CD4-positive, alpha-beta T cell treated with Interferon alpha-2 for 1 hour (primary cell): ENCODE measurements around the gene CCL18.
"Not testable (repeated sequence)": the region's sequence is repeated elsewhere in the genome, so short reads cannot be mapped to it uniquely, and the experiment has no call there.

ENCODE experiments used
- DNase-seq, 2 donors: peaks; one replicate each; pipeline ENCODE4 v3.0.0-alpha.2; 2020 to 2022

Gene CCL18

DNA sequence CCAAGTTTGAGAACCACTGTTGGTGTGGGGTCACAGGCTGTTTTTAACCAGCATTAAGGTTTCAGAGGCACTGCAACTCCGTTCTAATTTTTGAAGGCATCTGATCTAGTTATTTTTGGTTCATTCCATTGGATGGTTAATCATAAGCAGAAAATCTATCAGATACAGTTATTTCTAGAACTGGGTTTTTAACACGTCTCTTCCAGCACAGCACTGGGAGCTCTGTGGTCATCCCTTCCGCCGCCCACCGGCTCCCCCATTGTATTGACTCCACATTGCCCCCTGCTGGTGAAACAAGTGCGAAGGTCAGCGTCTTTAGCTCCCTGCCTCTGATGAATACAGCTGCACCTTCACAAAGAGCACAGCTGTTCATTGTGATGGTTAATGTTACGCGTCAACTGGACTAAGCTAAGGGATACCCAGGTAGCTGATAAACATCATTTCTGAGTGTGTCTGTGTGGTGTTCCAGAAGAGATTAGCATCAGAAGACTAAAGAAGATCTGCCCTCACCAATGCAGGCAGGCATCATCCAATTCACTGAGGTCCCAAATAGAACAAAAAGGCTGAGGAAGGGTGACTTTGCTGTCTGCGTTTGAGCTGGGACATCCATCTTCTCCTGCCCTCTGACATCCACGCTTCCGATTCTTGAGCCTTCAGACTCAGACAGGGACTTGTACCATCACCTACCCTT is 8.5 kb downstream of the CCL18 start:
- DNase-seq, result peak; percentile 70 to 76

DNA sequence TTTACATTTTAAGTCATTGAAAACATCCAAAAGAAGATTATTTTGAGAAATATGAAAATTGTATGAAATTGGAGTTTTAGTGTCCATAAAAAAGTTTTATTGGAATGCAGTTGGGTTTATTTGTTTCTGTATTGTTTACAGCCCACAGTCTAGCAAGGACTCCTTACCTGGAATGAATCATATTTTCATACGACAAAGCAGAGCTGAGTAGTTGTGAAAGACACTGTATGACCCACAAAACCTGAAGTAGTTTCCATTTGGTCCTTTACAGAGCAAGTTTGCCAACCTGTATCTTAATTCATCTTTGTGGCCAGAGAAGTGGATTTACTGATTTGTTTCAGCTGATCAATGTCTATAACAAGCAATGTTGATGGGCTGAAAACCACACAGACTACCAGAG is 10.3 kb downstream of the CCL18 start:
- DNase-seq, result no peak

DNA sequence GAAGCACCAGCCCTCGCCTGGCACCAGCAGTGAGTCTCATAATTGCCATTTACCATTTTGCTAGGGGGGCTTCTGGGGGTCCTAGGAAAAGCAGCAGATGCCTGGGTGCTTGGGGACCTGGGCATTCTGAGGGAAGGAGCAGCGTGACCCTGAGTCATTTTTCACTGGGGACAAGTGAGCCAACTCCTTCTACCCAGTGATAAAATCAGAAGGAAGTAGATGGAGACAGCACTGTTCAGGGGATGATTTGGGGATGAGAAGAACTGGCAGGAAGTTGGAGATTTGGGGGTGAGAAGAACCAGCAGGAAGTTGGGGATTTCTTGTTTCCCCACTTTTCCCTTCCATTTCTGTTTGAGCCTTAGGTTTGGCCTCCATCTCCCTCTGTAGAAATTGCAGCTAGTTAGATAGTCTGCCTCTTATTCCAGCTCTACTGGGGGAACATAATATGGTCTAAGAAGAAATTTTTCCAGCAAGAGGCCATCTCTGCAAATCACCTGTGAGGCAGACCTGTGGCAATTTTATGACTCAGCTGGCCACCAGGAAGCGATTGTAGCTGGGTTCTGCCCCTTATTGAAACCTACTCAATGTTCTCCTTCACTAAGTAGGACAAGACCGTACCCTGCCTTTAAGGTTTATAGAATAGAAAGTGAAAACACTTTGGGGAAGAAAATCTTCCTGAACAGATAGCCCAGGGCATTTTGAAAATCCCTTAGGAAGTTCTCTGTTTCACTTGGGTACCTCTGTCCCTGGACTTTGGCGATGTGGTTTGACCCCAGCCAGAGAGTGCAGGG is 17.8 kb downstream of the CCL18 start:
- DNase-seq, result not testable (repeated sequence)

DNA sequence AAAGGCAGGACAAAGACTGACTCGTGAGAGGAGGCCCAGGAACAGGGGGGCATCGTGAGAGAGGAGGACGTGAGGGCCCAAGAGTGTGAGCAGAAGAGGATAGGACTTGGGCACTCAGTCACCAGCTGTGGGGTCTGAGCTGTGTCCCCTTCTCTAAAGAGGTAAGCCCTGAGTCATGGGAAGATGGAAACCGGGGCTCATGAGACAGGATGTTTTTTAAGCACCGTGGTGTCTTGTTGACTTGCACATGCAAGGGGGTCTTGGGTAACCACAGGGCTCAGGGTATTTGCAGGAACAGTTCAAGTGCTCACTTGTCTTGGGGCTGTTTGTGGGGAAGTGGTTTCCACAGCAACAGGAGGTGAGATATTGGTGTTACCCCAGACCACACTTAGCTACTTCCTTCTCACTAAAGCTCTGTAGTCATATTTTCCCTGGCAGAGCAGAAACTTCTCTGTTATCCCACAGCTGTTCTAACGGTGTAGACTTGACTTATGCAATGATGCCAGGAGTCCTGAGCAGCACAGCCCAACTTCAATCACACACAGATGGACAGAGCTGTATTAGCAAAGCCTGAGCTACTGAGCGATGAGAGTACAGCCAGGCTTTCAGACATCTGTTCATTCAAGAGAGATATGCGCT is 18.5 kb downstream of the CCL18 start:
- peak; percentile 75 to 79 for DNase-seq

DNA sequence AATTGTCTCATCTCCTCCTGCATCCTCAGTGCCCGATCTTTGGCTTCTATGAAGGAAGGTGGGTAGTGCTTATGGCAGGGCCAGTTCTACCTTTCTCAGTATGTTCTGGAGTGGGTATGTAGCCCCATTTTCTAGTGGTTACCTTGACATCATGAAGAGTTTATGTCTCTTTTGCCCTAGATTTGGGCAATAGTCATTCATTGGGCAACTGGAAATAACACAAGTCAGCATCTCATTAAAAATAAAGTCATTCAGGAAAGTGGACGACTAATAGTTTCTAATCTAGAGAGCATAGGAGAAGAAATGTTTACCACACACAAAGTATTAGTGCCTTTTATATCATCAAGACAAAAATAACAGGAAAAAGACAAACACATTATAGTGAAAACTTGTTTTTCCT is 19.6 kb downstream of the CCL18 start:
- not testable (repeated sequence) for DNase-seq

DNA sequence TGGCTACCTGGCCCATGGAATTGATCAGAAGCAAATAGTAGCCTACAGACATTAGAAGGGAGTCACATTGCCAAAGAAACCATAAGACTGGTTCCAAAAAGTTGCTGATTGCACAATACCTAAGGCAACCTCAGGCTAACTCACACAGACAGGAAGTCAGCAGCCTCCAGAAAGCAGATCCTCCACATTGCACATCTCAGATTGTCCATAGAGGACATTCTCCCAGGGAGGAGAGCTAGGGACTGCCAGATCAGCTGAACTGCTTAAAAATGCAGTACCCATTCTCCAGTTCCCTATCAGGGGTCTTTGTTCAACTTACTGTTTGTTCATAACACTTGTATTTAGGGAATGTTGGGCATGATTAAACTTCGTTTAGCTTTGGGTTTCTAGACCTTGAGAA is 21.7 kb downstream of the CCL18 start:
- DNase-seq, result peak in 1 of 2 donors; percentile 42

DNA sequence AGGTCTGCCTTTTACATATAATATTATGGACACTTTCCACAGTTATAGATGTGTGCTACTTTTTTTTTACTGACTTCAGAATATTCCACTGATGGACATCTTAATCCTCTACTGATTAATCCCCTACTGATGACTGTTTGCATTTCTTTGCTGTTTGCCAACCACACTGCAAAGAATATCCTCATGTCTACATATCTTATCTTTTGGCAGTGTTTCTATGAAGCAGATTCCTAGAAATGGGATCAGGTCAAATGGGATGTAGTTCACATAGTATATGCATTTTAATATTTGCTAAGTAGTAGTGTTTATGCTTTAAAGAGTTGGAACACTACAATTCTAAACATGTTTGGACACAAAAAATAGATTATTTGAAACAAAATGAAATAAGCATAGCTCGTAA is 22.7 kb downstream of the CCL18 start:
- no peak for DNase-seq

DNA sequence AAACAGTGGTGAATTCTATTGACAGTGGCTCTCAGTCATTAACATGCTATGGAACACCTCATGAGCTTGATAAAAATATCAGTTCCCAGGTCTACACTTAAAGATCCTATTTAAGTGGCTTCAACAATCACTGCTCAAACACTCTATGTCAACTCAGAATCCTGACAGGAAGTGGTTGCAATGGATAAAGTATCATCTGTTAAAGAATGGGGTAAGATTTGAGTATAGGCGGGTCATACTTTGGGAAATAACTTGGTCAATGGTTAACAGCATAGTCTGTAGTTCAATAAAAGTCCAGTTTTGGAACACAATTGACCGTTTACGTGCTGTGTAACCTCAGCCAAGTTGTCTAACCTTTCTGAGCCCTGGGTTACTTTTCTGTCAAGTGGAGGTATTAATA is 23.4 kb downstream of the CCL18 start:
- not testable (repeated sequence) for DNase-seq

DNA sequence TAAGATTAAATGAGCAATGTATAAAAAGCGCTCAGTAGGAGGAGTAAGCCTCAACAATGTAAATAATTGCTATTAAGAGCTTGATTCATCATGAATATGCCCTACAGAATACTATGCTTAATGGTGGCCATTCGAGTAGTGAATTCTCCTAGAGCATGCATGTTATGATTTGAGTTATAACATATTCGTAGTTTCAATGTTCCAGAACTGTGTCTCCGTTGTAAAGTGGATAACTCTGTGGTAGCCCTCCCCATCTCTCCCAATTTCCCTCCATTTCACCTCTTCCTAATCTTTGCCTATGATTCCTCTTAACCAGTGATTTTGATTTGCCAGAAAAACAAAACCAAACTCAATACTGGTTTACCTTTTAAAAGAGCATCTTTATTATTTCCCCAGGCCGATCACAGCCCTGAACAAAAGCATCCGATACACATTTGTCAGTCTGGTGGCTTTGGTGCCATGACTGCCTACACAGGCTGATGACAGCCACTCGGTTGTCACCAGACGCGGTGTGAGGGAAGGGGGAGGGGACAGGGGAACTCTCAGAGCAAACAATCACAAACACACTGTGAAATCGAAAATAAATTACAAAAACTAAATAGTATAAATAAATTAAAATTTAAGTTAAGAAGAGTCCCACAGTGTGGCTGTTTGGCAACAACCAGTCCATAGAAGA is 24.0 kb downstream of the CCL18 start:
- DNase-seq, result peak in 1 of 2 donors; percentile 60

DNA sequence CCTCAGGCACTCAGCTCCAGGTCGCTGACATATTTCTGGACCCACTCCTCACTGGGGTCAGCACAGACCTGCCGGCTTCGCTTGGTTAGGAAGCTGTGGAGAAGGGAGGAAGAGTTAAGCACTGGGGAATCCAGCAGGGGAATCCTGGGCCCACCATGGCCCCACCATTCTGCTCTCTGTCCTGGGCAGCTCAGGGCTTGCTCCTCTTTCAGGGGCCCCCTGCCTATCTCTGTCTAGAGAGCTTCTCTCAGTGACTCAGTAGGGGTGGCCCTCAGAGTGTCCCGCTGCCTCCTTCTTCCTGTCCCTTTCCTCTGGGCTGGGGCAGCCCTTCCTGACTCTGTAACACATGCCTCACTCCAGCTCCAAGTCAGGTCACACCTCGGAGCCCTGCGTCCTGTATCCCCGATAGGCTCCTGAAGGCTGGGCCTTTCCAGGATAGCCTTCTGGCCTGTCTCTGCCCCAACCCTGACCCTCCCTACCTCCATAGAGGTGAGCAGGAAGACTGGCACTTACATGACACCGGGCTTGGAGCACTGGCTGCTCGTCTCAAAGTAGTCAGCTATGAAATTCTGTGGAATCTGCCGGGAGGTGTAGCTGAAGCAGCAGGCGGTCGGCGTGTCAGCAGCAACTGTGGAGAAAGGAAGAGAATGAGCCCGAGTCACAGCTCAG is 24.7 kb downstream of the CCL18 start:
- no peak for DNase-seq

DNA sequence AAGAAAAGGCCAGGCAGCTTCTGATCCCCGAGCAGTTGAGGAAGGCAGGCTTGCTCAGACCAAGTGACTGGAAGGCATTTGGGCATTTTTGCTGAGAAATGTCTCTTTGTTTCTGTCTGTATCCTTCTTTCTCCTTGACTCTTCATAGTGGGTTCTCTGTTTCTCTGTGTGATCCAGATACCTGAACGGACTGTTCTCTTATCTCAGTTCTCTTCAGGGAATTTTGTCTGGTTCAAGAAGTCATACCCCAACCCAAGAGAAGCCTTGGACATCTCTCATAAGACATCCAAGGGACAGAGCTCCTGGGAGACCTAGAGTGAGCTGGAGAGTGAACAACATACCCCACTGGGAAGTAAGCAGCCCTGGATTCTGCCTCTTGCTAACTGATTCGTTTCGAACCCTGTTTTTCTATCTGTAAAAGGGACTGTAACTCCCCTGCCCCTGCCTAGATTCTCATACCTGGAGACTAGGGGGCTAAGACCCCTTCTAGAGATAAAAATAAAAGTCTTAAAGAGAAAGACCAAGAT is 25.3 kb downstream of the CCL18 start:
- DNase-seq, result no peak

DNA sequence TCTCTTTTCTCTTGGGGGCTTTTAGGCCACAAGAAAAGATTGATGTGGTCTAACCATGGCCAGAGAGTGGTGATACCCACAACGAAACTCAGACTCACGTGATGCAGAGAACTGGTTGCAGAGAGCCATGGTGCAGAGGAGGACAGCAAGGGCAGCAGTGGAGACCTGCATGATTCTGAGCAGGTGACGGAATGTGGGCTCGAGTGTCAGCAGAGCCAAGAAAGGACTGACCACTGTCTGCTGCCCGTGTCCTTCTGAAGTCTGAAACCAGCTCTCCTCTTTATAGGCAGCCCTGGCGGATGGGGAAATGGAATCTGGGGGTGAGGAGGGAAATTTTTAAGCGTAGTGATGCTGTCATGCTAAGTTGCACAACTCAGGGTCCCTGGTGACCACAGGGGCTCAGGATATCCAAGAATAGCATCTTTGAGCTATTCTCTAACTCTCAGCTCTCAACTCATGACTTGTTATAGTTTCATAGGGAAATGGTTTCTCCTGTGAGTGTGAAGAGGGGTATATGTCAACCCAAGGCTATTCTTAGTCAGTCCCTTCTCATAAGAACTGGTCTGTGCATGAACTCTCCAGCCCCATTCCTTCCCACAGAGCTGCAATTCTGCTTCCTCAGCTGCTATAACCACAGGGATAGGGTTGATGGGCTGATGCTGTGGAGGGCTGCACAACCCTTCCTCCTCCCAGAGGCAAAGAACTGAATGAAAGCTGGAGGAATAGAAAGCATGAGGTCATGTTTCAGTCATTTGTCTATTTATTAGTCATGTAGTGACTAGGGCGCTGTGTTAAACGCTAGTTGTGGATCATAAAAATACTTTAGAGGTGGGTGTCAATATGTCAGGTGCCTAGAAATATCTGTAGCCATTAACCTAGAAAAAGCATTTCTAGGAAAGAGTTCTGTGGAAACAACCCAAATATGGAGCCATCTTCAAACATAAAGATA is 26.1 kb downstream of the CCL18 start, which contains the start of gene CCL3:
Gene CCL3, minus strand, starts transcription at position 256 of the 949 bp plus-strand sequence. Its CDS starts 85 bp downstream, at position 171.
- peak; percentile 55 to 76 for DNase-seq

DNA sequence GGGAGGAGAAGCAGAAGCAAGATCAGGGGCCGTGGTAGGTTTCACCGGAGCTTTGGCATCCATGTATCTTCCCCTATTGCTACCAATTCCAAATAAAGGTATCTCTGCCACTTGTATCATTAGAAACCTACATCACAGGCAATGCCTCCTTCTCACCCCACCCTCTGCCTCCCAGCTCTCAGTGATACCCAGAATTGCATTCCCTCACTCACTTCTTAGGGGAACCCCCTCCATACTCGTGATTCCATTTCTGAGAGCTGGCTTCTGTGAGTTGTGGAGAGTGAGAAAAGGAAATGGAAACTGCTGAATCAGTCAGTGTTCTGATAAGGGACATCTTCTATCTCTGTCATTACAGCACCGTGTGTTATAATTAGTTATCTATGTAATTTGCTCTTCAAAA is 28.2 kb downstream of the CCL18 start:
- peak; percentile 56 to 59 for DNase-seq

DNA sequence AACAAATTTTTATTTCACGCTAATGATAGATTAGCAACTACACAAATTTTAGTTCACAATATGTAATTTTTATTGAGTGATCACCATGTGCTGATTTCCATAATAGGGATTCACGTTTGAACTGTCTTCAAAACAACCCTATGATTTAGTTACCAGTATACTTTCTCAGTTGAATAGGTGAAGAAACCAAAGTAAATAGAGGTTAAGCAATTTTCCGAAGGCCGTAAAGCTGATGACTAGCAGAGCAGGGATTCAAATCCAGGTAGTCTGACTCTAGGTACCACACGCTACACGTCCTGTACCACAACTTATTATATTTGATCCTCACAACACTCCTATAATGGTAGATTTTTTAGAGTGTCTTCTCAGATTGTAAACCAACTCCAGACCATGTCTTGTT is 28.6 kb downstream of the CCL18 start:
- DNase-seq, result not testable (repeated sequence)

DNA sequence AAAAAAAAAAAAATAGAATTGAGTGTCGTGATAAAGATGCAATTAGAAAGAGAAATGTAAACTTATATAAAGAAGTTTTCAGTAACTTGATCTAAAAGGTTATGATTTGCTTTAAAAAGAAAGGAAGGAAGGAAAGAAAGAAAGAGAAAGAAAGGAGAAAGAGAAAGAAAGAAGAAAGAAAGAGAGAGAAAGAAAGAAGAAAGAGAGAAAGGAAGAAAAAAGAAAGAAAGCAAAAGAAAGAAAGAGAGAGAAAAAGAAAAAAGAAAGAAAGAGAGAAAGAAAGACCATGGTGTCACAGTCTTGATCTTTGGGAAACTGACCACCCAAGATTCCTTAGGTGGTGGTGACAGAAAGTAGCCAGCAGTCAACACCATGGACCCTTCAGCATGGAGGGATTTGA is 30.2 kb downstream of the CCL18 start:
- DNase-seq, result no peak

DNA sequence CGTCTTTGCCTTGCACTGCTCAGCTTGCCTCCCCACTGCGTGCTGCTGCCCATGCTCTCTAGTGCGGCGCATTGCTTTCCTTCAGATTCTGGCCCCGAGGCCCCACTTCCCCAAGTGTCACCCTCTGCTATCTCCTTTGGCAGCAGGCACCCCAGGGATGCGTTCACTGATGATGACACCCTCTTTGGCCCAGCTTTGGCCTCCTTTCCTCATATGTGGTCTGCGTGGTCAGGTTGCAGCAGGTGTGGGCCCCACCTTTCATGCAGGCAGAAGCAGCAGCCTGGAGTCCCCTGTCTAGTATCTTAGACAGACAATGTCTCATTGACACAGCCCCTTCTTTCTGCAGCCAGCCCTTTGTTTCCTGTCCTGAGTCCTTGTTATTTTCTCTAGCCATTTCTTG is 30.7 kb downstream of the CCL18 start:
- DNase-seq, result no peak

DNA sequence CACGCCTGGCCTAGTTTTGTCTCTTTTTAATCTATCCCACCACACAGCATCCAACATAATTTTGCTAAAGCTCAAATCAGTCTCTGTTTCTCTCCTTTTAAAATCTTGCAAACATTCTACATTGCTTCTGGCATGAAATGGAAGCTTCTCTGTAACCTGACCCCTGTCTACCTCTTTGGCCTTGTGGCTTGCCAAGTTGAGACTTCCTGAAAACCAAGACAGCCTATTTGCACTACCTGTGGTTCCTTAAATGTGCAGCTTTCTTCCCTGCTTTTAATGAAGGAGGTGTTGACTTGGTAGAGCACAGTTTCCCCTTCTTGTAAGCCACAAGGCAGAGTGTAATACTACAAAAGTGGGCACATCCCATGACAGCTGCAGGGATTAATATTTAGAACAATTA is 31.9 kb downstream of the CCL18 start:
- no peak for DNase-seq

DNA sequence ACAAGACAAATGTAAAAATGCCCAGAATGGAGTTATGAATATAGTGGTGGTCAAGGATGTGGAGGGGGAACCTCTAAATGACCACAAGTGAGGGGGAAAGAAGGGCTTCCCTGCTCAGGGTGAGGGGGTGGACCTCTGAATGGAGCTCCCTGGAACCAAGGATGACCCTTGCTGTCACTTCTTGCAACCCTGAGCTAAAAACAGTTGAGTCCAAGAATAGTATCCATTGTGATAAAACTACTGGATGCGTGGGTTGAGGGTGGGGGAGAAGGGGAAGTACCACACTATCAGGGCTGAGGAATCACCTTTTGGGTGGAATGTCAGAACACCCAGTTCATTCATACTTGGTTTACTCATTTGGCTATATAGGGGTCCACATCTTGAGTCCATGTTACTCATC is 34.9 kb downstream of the CCL18 start:
- not testable (repeated sequence) for DNase-seq

DNA sequence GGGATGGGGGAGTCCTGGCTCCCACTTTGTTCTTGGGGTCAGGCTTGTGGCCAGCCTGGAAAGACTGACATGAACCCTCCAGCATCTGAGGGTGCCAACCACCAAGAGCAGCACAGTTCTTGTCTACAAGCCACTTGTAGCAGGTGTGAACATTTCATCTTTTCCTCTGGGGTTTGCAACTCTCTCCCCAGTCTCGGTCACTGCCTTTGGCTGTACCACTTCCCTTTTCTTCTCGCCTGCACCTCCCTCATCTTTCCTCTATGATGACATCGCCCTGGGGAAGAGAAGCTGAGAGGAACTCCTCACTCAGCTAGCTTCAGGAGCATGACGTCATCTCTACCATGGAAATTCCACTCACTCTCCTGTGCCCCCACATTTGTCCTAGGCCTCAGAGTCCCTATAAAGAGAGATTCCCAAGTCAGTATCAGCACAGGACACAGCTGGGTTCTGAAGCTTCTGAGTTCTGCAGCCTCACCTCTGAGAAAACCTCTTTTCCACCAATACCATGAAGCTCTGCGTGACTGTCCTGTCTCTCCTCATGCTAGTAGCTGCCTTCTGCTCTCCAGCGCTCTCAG is 39.4 kb downstream of the CCL18 start, which contains the start of gene CCL4:
Gene CCL4, plus strand, starts transcription at position 427 of the 575 bp plus-strand sequence. Its CDS starts 79 bp downstream, at position 506.
- peak; percentile 57 to 74 for DNase-seq

DNA sequence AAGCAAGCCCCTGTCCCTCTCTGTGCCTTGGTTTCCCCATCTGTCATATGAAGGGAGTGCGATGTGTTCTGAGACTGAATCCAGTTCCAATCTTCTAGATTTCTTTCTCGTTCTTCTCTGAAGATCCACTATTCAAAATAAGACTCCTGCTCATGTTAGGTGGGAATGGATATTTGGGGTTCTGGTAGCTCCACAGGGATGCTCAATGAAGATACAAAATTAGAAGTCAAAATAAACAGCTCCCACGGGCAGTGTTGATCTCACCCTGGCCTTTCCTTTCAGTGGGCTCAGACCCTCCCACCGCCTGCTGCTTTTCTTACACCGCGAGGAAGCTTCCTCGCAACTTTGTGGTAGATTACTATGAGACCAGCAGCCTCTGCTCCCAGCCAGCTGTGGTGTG is 40.2 kb downstream of the CCL18 start:
- DNase-seq, result not testable (repeated sequence)
